ENCODE measurements around the gene SLC22A31. TPM values are rescaled to one million over a fixed set of nuclear protein-coding genes. Genes with fewer than 3 reads are reported as not detected.

Gene SLC22A31
- total RNA-seq, 1 experiment from 2014 or later = 8.4 TPM

DNA sequence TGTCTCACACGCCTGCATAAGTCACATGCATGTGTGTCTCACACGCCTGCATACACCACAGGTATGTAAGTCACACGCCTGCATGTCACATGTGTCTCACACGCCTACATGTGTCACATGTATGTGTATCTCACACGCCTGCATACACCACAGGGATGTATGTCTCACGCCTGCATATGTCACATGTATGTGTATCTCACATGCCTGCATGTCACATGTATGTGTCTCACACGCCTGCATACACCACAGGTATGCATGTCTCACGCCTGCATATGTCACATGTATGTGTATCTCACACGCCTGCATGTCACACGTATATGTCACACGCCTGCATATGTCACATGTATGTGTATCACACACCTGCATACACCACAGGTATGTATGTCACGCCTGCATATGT lies 42.6 kb downstream of the SLC22A31 start:
- Histone ChIP-seq H2AFZ (ENCODE audit: low read length) (no peak overlapping the region), H3K4me2 (ENCODE audit: low read length) (no peak overlapping the region), H3K36me3 (ENCODE audit: low read depth, low read length) (no peaks in the 10 kb centered on the region), H3K4me3 (ENCODE audit: low read length) (no peak overlapping the region), H3K9me2 (replicated peaks; ENCODE audit: low read length) (no peaks in the 10 kb centered on the region), H4K20me1 (ENCODE audit: low read length) (no peaks in the 10 kb centered on the region), H3K4me1 (ENCODE audit: insufficient read depth, low read length) (peaks cover 10% of the 10 kb centered on the region; the same call in 1 of the 2 replicates), H3F3A (ENCODE audit: low read length, unreplicated experiment) (peaks cover 7% of the 10 kb centered on the region), H3K9me3 (ENCODE audit: low read length) (no peaks in the 10 kb centered on the region), H3K79me2 (ENCODE audit: low read length) (no peaks in the 10 kb centered on the region), H3K27me3 (ENCODE audit: low read length) (no peaks in the 10 kb centered on the region), H3K27ac (ENCODE audit: low read length) (no peak overlapping the region), H3K9ac (ENCODE audit: low read length) (no peak overlapping the region)
- ChIA-PET POLR2A (ENCODE audit: unreplicated experiment) (no interaction called here), CTCF (no interaction called here)
- DNase-seq (no peak), ATAC-seq (no peak)
- TF ChIP-seq, protein P1, sequence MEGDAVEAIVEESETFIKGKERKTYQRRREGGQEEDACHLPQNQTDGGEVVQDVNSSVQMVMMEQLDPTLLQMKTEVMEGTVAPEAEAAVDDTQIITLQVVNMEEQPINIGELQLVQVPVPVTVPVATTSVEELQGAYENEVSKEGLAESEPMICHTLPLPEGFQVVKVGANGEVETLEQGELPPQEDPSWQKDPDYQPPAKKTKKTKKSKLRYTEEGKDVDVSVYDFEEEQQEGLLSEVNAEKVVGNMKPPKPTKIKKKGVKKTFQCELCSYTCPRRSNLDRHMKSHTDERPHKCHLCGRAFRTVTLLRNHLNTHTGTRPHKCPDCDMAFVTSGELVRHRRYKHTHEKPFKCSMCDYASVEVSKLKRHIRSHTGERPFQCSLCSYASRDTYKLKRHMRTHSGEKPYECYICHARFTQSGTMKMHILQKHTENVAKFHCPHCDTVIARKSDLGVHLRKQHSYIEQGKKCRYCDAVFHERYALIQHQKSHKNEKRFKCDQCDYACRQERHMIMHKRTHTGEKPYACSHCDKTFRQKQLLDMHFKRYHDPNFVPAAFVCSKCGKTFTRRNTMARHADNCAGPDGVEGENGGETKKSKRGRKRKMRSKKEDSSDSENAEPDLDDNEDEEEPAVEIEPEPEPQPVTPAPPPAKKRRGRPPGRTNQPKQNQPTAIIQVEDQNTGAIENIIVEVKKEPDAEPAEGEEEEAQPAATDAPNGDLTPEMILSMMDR (conservative IDR thresholded peaks at IDR 0.05; ENCODE audit: low read depth, low read length) = no peak
- TF ChIP-seq EZH2 (IDR thresholded peaks at IDR 0.05; ENCODE audit: low read length, unreplicated experiment) (no peak), EZH2phosphoT487 (IDR thresholded peaks at IDR 0.05; ENCODE audit: borderline replicate concordance, low read length) (no peak)
- intact Hi-C loops (cut with micrococcal nuclease) = no loop called here
- BruUV-seq (replicated peaks) = no TSS peak

DNA sequence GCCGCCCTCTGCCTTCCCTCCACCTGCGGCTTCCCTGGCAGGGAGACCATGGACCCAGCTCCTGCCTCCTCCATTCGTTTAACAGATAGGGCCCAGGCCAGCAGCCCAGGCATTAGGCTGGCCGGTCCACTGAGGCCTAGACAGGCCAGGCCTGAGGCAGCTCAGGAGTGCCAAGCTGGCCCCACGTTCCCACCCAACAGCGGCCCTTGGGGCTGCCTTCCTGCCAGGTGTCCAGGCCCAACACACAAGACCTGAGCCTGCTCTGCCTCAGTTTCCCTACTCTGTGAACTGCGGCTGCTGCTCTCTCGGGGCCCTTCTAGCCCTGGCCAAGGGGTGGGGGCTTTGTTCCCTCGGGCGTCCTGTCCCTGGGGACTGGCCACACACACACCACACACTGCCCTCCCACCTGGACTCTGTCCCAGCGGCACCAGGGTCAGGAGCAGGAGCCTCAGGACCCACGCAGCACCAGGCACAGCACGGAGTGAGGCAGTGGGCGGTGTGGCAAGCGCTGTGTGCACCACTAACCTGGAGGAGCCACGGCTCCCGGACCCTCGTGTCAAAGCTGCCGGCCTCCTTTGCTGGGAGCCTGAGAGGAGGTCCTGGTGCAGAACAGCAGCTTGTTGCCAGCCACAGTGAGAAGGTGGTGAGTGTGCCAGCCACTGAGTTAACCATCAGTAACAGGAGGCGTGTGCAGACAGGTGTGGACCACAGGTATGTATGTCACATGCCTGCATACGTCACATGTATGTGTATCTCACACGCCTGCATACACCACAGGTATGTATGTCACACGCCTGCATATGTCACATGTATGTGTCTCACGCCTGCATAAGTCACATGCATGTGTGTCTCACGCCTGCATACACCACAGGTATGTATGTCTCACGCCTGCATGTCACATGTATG lies 43.3 kb downstream of the SLC22A31 start:
- Histone ChIP-seq H3K36me3 (ENCODE audit: low read depth, low read length) (no peaks in the 10 kb centered on the region), H4K20me1 (ENCODE audit: low read length) (no peaks in the 10 kb centered on the region), H2AFZ (ENCODE audit: low read length) (no peak overlapping the region), H3F3A (ENCODE audit: low read length, unreplicated experiment) (peaks cover 7% of the 10 kb centered on the region), H3K27ac (ENCODE audit: low read length) (no peak overlapping the region), H3K79me2 (ENCODE audit: low read length) (no peaks in the 10 kb centered on the region), H3K27me3 (ENCODE audit: low read length) (no peaks in the 10 kb centered on the region), H3K4me3 (ENCODE audit: low read length) (no peak overlapping the region), H3K9me2 (replicated peaks; ENCODE audit: low read length) (no peaks in the 10 kb centered on the region), H3K9ac (ENCODE audit: low read length) (no peak overlapping the region), H3K4me2 (ENCODE audit: low read length) (no peak overlapping the region), H3K9me3 (ENCODE audit: low read length) (no peaks in the 10 kb centered on the region), H3K4me1 (ENCODE audit: insufficient read depth, low read length) (peaks cover 10% of the 10 kb centered on the region; the same call in 1 of the 2 replicates)
- no peak for TF ChIP-seq EZH2phosphoT487 (IDR thresholded peaks at IDR 0.05; ENCODE audit: borderline replicate concordance, low read length)
- TF ChIP-seq, protein P1 (conservative IDR thresholded peaks at IDR 0.05; ENCODE audit: low read depth, low read length) = no peak
- TF ChIP-seq EZH2 (IDR thresholded peaks at IDR 0.05; ENCODE audit: low read length, unreplicated experiment) = no peak
- ChIA-PET CTCF (no interaction called here), POLR2A (ENCODE audit: unreplicated experiment) (no interaction called here)
- DNase-seq (no peak), ATAC-seq (no peak)
- BruUV-seq (replicated peaks) = no TSS peak
- intact Hi-C loops (cut with micrococcal nuclease) = no loop called here
